ENCODE measurements around the gene TNRC18.
"Not testable (repeated sequence)": the region's sequence is repeated elsewhere in the genome, so short reads cannot be mapped to it uniquely, and the experiment has no call there.

The TNRC18 gene

GRCh38 chr7:5265320-5266190 lies 158.1 kb downstream of the TNRC18 start:
- DNase-seq = no peak

GRCh38 chr7:5263066-5263465 lies 160.6 kb downstream of the TNRC18 start:
- not testable (repeated sequence) for DNase-seq

GRCh38 chr7:5260530-5261068 lies 163.0 kb downstream of the TNRC18 start:
- DNase-seq = not testable (repeated sequence)
